Endodermal cell (in vitro differentiated cells): ENCODE results near the gene GRIN2A. TPM values are rescaled to one million over a fixed set of nuclear protein-coding genes. Genes with fewer than 3 reads are reported as not detected.

ENCODE experiments used
- DNase-seq: peaks from one replicate; pipeline ENCODE4 v3.0.0-alpha.2; 2017
- H3K27ac ChIP-seq: 2 replicates; pipeline ENCODE4 v1.5.1; 2013; ENCODE audit warnings: mild to moderate bottlenecking, low read depth, low read length, moderate library complexity
- H3K27me3 ChIP-seq: 2 replicates; pipeline ENCODE4 v1.6.1; 2013; ENCODE audit warnings: mild to moderate bottlenecking, low read length, moderate library complexity; ENCODE audit not compliant: insufficient read depth, control insufficient read depth, poor library complexity, severe bottlenecking
- H3K36me3 ChIP-seq: 2 replicates; pipeline ENCODE4 v1.7.0; 2013; ENCODE audit warnings: mild to moderate bottlenecking, low read length, moderate library complexity; ENCODE audit not compliant: control insufficient read depth, insufficient read depth
- H3K4me1 ChIP-seq: one replicate; pipeline ENCODE4 v1.7.0; 2013; ENCODE audit warnings: low read length; ENCODE audit not compliant: control insufficient read depth, insufficient read depth
- H3K4me3 ChIP-seq: 2 replicates; pipeline ENCODE4 v1.5.1; 2013; ENCODE audit warnings: mild to moderate bottlenecking, low read length, moderate library complexity
- H3K9ac ChIP-seq: 2 replicates; pipeline ENCODE4 v1.6.1; 2013; ENCODE audit warnings: mild to moderate bottlenecking, low read length, moderate library complexity; ENCODE audit not compliant: poor library complexity, severe bottlenecking; ENCODE audit errors: extremely low read depth
- H3K9me3 ChIP-seq: 2 replicates; pipeline ENCODE4 v1.6.1; 2013; ENCODE audit warnings: mild to moderate bottlenecking, low read length, moderate library complexity; ENCODE audit not compliant: control insufficient read depth
- H3K27ac Mint-ChIP-seq: 2 replicates; pipeline ENCODE4 v1.8.0; 2020; ENCODE audit warnings: mixed read lengths
- H3K27me3 Mint-ChIP-seq: 2 replicates; pipeline ENCODE4 v1.8.0; 2021; ENCODE audit warnings: mild to moderate bottlenecking, mixed read lengths; ENCODE audit not compliant: insufficient read depth
- H3K36me3 Mint-ChIP-seq: 2 replicates; pipeline ENCODE4 v1.8.0; 2020; ENCODE audit warnings: low read depth, mixed read lengths
- H3K4me1 Mint-ChIP-seq: 2 replicates; pipeline ENCODE4 v1.8.0; 2020; ENCODE audit warnings: mixed read lengths
- H3K4me3 Mint-ChIP-seq: 2 replicates; pipeline ENCODE4 v1.8.0; 2020; ENCODE audit warnings: mild to moderate bottlenecking, moderate library complexity, mixed read lengths
- H3K9me3 Mint-ChIP-seq: 2 replicates; pipeline ENCODE4 v1.8.0; 2020; ENCODE audit warnings: mild to moderate bottlenecking, mixed read lengths
- WGBS, 2 experiments: methylation state at CpG; one replicate each; pipeline versions ENCODE4 v1.1.5 to v1.1.7; 2013; ENCODE audit warnings: missing lambda C conversion rate in 2 of 2, mixed read lengths in 1 of 2; ENCODE audit not compliant: insufficient coverage in 1 of 2, insufficient read length in 1 of 2; 5-methylcytosine and 5-hydroxymethylcytosine counted together
- total RNA-seq, 2 donors: library from RNA; stranded (reverse); fragmentation: NEBNext Ultra II Directional in 1 of 2; extraction: Animal tissue kit (Norgen Biotek cat#: 25700) in 1 of 2; gene quantifications; 2 replicates in 1 of 2; 3 replicates in 1 of 2; pipeline ENCODE4 v1.2.1, GENCODE V29; 2021
- TF ChIP-seq, protein P1 (sequence below): fragments of 200-600 bp; sonication (generic); conservative IDR thresholded peaks from 2 replicates; pipeline ENCODE4 v1.5.0; 2021; ENCODE audit warnings: antibody characterized with exemption, mild to moderate bottlenecking

GRIN2A gene
- total RNA-seq, 2 donors from 2014 or later: 1.2 TPM

DNA sequence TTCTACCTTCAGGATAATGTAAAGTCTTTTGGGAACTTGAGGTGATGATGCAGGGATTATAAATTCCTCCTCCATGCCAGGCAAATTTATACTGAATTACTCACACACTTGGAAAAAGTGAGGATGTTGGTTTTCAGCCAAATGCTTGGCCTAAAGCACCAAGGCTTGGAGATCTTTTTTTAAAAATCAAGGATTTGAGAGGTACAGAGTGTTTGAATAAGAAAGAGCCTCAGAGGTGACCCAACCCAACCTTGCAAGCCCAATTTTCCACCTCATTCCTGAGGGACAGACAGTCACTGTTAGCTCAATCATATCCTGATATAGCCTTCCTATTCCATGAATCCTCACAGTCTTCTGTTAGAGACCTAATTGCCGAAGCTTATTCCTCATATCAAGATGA lies 14.0 kb downstream of the GRIN2A start:
- TF ChIP-seq, protein P1, sequence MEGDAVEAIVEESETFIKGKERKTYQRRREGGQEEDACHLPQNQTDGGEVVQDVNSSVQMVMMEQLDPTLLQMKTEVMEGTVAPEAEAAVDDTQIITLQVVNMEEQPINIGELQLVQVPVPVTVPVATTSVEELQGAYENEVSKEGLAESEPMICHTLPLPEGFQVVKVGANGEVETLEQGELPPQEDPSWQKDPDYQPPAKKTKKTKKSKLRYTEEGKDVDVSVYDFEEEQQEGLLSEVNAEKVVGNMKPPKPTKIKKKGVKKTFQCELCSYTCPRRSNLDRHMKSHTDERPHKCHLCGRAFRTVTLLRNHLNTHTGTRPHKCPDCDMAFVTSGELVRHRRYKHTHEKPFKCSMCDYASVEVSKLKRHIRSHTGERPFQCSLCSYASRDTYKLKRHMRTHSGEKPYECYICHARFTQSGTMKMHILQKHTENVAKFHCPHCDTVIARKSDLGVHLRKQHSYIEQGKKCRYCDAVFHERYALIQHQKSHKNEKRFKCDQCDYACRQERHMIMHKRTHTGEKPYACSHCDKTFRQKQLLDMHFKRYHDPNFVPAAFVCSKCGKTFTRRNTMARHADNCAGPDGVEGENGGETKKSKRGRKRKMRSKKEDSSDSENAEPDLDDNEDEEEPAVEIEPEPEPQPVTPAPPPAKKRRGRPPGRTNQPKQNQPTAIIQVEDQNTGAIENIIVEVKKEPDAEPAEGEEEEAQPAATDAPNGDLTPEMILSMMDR: no peak
- Histone ChIP-seq H3K36me3 (no peaks in the 10 kb centered on the region), H3K4me3 (no peak overlapping the region), H3K9me3 (no peaks in the 10 kb centered on the region), H3K4me1 (no peaks in the 10 kb centered on the region), H3K9ac (no peak overlapping the region), H3K27ac (no peak overlapping the region), H3K27me3 (peaks cover 10% of the 10 kb centered on the region)
- Mint-ChIP-seq H3K4me3 (no peak overlapping the region), H3K36me3 (no peaks in the 10 kb centered on the region), H3K27me3 (peaks cover 16% of the 10 kb centered on the region), H3K9me3 (peaks cover 7% of the 10 kb centered on the region), H3K27ac (no peak overlapping the region), H3K4me1 (peaks cover 8% of the 10 kb centered on the region)
- DNase-seq: no peak
- WGBS, 2 experiments: 81% methylated on average over 1 of the region's 1 CpG; no CpG with 5 or more reads in 1 of the 2 experiments

DNA sequence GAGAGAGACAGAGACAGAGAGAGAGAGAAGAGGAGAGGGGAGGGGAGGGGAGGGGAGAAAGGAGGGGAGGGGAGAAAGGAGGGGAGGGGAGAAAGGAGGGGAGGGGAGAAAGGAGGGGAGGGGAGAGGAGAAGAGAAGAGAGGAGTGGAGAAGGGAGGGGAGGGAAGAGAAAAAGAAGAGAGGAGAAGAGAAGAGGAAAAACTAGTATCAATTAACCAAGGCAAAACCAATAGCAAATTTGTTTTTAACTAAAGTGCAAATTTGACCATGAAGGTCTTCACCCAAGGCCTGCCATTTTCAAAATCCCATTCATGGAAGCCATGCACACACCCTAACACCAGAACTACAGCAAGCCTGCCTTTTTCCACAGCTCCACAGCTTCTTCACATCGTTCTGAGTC lies 16.6 kb downstream of the GRIN2A start:
- H3K27ac ChIP-seq: no peak overlapping the region
- H3K4me1 Mint-ChIP-seq: no peaks in the 10 kb centered on the region
- peaks cover 32% of the 10 kb centered on the region for H3K27me3 Mint-ChIP-seq
- H3K36me3 Mint-ChIP-seq: no peaks in the 10 kb centered on the region
- H3K4me3 Mint-ChIP-seq: no peak overlapping the region
- no peak overlapping the region for H3K9ac ChIP-seq
- no peaks in the 10 kb centered on the region for H3K36me3 ChIP-seq
- H3K4me1 ChIP-seq: no peaks in the 10 kb centered on the region
- no peaks in the 10 kb centered on the region for H3K9me3 ChIP-seq
- 79% methylated on average over 1 of the region's 1 CpG; no CpG with 5 or more reads in 1 of the 2 experiments for WGBS, 2 experiments
- no peak overlapping the region for H3K4me3 ChIP-seq
- TF ChIP-seq, protein P1: no peak
- H3K27me3 ChIP-seq: peaks cover 21% of the 10 kb centered on the region
- H3K9me3 Mint-ChIP-seq: peaks cover 11% of the 10 kb centered on the region
- no peak overlapping the region for H3K27ac Mint-ChIP-seq
- no peak for DNase-seq

DNA sequence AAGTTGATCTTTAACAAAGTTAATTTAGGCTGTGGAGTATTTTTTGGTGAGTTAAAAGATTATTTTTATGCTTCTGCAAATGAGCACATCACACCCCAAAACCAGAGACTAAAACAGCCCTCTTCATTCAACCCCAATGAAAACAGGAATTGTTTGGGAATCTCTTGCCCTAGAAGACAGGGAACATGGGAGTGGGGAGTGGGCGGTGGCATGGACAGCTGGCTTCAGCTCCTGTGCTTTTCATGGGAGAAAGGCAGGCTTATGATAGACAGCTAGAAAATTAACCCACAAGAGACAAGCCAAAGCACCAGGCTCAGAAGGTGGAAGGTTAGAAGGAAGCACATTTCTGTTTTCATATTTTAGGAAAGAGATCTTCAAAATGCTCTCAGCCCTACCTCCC lies 19.2 kb downstream of the GRIN2A start:
- Mint-ChIP-seq H3K4me1 (no peaks in the 10 kb centered on the region), H3K4me3 (no peak overlapping the region), H3K27ac (no peak overlapping the region), H3K9me3 (peaks cover 11% of the 10 kb centered on the region), H3K36me3 (no peaks in the 10 kb centered on the region), H3K27me3 (peaks cover 35% of the 10 kb centered on the region)
- 79 to 80% methylated on average over 1 of the region's 1 CpG for WGBS, 2 experiments
- no peaks in the 10 kb centered on the region for H3K9me3 ChIP-seq
- no peak overlapping the region for H3K27ac ChIP-seq
- DNase-seq: no peak
- H3K9ac ChIP-seq: no peak overlapping the region
- H3K4me3 ChIP-seq: no peak overlapping the region
- H3K36me3 ChIP-seq: no peaks in the 10 kb centered on the region
- peaks cover 21% of the 10 kb centered on the region for H3K27me3 ChIP-seq
- no peaks in the 10 kb centered on the region for H3K4me1 ChIP-seq
- TF ChIP-seq, protein P1: no peak
